HL-60 (cell line): ENCODE results near the gene CHDH.

ENCODE experiments used
- POLR2AphosphoS5 ChIP-seq: IDR thresholded peaks from 2 replicates; pipeline ENCODE4 v1.6.1; 2012; ENCODE audit warnings: low read depth
- REST ChIP-seq: IDR thresholded peaks from 2 replicates; pipeline ENCODE4 v1.6.1; 2012; ENCODE audit warnings: low read depth; ENCODE audit not compliant: insufficient replicate concordance
- SPI1 ChIP-seq: IDR thresholded peaks from 2 replicates; pipeline ENCODE4 v1.6.1; 2012; ENCODE audit warnings: low read depth, mild to moderate bottlenecking, borderline replicate concordance
- TF ChIP-seq, protein P1 (sequence below): IDR thresholded peaks from one replicate; pipeline ENCODE4 v1.5.1; 2011; ENCODE audit warnings: low read length, control low read depth, inconsistent platforms; ENCODE audit not compliant: insufficient read depth

DNA sequence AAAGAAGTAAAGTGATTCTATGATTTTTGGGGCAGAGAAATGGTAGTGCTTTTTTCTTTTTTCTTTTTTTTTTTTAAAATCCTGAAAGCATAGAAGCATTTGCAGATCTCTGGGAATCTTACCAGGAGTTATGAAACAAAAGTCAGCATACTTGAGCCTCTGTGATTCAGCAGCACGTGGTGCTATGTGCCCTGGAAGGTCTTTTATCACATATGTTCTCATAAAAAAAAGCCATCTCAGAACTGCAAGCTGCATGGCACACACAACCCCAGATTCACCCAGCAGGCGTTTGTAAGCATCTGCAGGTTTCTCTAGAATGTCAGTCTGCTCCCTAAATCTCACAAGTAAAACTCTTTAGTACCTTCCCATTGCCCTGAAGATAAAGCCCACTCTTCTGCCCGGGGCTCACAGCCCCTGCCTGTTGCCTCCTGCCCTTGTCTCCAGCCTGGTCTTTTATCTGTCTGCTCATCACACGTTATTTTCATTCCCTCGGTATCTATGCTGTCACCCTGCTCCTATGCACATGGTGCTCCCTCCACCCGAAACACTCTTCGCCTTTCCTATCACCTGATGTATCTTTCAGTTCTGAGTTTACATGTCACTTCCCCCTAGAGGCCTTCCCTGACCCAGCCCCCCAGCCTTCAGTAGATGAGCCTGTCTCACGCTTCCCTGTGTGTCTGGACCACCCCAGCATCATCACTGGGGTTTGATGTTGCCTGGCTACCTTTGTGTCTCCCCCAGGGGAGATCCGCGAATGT is 72.4 kb downstream of the CHDH start:
- TF ChIP-seq, protein P1, sequence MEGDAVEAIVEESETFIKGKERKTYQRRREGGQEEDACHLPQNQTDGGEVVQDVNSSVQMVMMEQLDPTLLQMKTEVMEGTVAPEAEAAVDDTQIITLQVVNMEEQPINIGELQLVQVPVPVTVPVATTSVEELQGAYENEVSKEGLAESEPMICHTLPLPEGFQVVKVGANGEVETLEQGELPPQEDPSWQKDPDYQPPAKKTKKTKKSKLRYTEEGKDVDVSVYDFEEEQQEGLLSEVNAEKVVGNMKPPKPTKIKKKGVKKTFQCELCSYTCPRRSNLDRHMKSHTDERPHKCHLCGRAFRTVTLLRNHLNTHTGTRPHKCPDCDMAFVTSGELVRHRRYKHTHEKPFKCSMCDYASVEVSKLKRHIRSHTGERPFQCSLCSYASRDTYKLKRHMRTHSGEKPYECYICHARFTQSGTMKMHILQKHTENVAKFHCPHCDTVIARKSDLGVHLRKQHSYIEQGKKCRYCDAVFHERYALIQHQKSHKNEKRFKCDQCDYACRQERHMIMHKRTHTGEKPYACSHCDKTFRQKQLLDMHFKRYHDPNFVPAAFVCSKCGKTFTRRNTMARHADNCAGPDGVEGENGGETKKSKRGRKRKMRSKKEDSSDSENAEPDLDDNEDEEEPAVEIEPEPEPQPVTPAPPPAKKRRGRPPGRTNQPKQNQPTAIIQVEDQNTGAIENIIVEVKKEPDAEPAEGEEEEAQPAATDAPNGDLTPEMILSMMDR: no peak
- TF ChIP-seq REST: no peak
- TF ChIP-seq SPI1: no peak
- no peak for TF ChIP-seq POLR2AphosphoS5
